Peyer's patch (tissue), 4 donors: Measurements from ENCODE around the gene SLC66A2.
"Not testable (repeated sequence)": the region's sequence is repeated elsewhere in the genome, so short reads cannot be mapped to it uniquely, and the experiment has no call there.

ENCODE experiments used
- POLR2A ChIP-seq, 2 donors: fragments of 450-650 bp; IDR thresholded peaks; one replicate each; pipeline ENCODE4 v1.5.1; 2017; ENCODE audit warnings: antibody characterized with exemption in 2 of 2, mild to moderate bottlenecking in 2 of 2, moderate library complexity in 2 of 2
- TF ChIP-seq, protein P1 (sequence below), 6 experiments: fragments of 450-650 bp in 4 of 6; fragments of 200-600 bp in 2 of 6; sonication (generic) in 1 of 6; IDR thresholded peaks; one replicate each; pipeline ENCODE4 v1.5.1; 2017 to 2019; ENCODE audit warnings: antibody characterized with exemption in 6 of 6, mild to moderate bottlenecking in 3 of 6, moderate library complexity in 1 of 6

DNA sequence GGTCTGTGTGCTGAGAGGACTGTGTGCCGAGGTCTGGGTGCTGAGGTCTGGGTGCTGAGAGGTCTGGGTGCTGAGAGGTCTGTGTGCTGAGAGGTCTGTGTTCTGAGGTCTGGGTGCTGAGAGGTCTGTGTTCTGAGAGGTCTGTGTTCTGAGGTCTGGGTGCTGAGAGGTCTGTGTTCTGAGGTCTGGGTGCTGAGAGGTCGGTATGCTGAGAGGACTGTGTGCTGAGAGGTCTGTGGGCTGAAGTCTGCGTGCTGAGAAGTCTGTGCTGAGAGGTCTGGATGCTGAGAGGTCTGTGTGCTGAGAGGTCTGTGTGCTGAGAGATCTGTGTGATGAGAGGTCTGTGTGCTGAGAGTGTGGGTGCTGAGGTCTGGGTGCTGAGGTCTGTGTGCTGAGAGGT lies 85.5 kb downstream of the SLC66A2 start:
- TF ChIP-seq POLR2A (IDR thresholded peaks at IDR 0.05) = not testable (repeated sequence)
- TF ChIP-seq, protein P1, sequence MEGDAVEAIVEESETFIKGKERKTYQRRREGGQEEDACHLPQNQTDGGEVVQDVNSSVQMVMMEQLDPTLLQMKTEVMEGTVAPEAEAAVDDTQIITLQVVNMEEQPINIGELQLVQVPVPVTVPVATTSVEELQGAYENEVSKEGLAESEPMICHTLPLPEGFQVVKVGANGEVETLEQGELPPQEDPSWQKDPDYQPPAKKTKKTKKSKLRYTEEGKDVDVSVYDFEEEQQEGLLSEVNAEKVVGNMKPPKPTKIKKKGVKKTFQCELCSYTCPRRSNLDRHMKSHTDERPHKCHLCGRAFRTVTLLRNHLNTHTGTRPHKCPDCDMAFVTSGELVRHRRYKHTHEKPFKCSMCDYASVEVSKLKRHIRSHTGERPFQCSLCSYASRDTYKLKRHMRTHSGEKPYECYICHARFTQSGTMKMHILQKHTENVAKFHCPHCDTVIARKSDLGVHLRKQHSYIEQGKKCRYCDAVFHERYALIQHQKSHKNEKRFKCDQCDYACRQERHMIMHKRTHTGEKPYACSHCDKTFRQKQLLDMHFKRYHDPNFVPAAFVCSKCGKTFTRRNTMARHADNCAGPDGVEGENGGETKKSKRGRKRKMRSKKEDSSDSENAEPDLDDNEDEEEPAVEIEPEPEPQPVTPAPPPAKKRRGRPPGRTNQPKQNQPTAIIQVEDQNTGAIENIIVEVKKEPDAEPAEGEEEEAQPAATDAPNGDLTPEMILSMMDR (IDR thresholded peaks at IDR 0.05) = not testable (repeated sequence)
